DND-41 (cell line): ENCODE data around the gene SURF2.

Experiments
- ATAC-seq: fragments of 200-7000 bp; cut with Tn5 transposase; 3 replicates; pipeline ENCODE4 v1.9.1; 2021; ENCODE audit warnings: low read depth; ENCODE audit not compliant: insufficient read depth
- DNase-seq: peaks from one replicate; pipeline ENCODE4 v3.0.0-alpha.2; 2020
- H2AFZ ChIP-seq: 2 replicates; pipeline ENCODE4 v1.6.0; 2012; ENCODE audit warnings: low read depth, low read length
- H3K27ac ChIP-seq: 2 replicates; pipeline ENCODE4 v1.5.1; 2012; ENCODE audit warnings: low read length, inconsistent platforms
- H3K27me3 ChIP-seq: fragments of 200-600 bp; sonication (generic); 2 replicates; pipeline ENCODE4 v1.6.0; 2012; ENCODE audit warnings: low read length, mild to moderate bottlenecking, inconsistent platforms; ENCODE audit not compliant: insufficient read depth, poor library complexity
- H3K36me3 ChIP-seq: 2 replicates; pipeline ENCODE4 v1.5.1; 2012; ENCODE audit warnings: low read length, inconsistent platforms; ENCODE audit not compliant: insufficient read depth
- H3K4me1 ChIP-seq: 2 replicates; pipeline ENCODE4 v1.5.1; 2012; ENCODE audit warnings: mild to moderate bottlenecking, low read length; ENCODE audit not compliant: insufficient read depth
- H3K4me2 ChIP-seq: 2 replicates; pipeline ENCODE4 v1.6.0; 2012; ENCODE audit warnings: mild to moderate bottlenecking, moderate library complexity, low read length, inconsistent platforms; ENCODE audit not compliant: insufficient read depth
- H3K4me3 ChIP-seq, 2 experiments: fragments of 200-600 bp in 1 of 2; shearing (Covaris generic) in 1 of 2; 2 replicates each; pipeline ENCODE4 v1.5.1; 2012 to 2016; ENCODE audit warnings: inconsistent platforms in 2 of 2, low read length in 2 of 2, mild to moderate bottlenecking in 2 of 2, low read depth in 1 of 2, moderate library complexity in 1 of 2
- H3K79me2 ChIP-seq: 2 replicates; pipeline ENCODE4 v1.6.0; 2012; ENCODE audit warnings: low read length, inconsistent platforms; ENCODE audit not compliant: insufficient read depth
- H3K9ac ChIP-seq: 2 replicates; pipeline ENCODE4 v1.6.0; 2012; ENCODE audit warnings: low read depth, mild to moderate bottlenecking, inconsistent platforms, low read length, moderate library complexity
- H3K9me3 ChIP-seq: 2 replicates; pipeline ENCODE4 v1.5.1; 2012; ENCODE audit warnings: low read length, moderate library complexity, mild to moderate bottlenecking, inconsistent platforms; ENCODE audit not compliant: insufficient read depth, severe bottlenecking
- H4K20me1 ChIP-seq: 2 replicates; pipeline ENCODE4 v1.6.0; 2012; ENCODE audit warnings: low read length; ENCODE audit not compliant: insufficient read depth
- EZH2 ChIP-seq: IDR thresholded peaks from 3 replicates; pipeline ENCODE4 v1.6.1; 2012; ENCODE audit warnings: borderline replicate concordance, low read depth, mild to moderate bottlenecking, moderate library complexity, low read length, inconsistent platforms; ENCODE audit not compliant: severe bottlenecking
- TF ChIP-seq, protein P1 (sequence below): IDR thresholded peaks from 2 replicates; pipeline ENCODE4 v1.5.1; 2012; ENCODE audit warnings: borderline replicate concordance, low read length, moderate library complexity, mild to moderate bottlenecking; ENCODE audit not compliant: poor library complexity, severe bottlenecking; ENCODE audit errors: extremely low read depth

Gene SURF2

GRCh38 chr9:133331641-133332380 is 24.5 kb upstream of the SURF2 start:
- TF ChIP-seq EZH2: no peak
- TF ChIP-seq, protein P1, sequence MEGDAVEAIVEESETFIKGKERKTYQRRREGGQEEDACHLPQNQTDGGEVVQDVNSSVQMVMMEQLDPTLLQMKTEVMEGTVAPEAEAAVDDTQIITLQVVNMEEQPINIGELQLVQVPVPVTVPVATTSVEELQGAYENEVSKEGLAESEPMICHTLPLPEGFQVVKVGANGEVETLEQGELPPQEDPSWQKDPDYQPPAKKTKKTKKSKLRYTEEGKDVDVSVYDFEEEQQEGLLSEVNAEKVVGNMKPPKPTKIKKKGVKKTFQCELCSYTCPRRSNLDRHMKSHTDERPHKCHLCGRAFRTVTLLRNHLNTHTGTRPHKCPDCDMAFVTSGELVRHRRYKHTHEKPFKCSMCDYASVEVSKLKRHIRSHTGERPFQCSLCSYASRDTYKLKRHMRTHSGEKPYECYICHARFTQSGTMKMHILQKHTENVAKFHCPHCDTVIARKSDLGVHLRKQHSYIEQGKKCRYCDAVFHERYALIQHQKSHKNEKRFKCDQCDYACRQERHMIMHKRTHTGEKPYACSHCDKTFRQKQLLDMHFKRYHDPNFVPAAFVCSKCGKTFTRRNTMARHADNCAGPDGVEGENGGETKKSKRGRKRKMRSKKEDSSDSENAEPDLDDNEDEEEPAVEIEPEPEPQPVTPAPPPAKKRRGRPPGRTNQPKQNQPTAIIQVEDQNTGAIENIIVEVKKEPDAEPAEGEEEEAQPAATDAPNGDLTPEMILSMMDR: no peak
- no peak overlapping the region for H3K4me3 ChIP-seq

GRCh38 chr9:133332381-133332730 is 24.0 kb upstream of the SURF2 start:
- Histone ChIP-seq H3K9ac (no peak overlapping the region), H3K4me2 (no peak overlapping the region), H3K9me3 (no peaks in the 10 kb centered on the region), H3K79me2 (peaks cover 33% of the 10 kb centered on the region), H3K4me1 (peaks cover 30% of the 10 kb centered on the region), H4K20me1 (peaks cover 41% of the 10 kb centered on the region), H3K27ac (no peak overlapping the region), H3K27me3 (no peaks in the 10 kb centered on the region), H2AFZ (no peak overlapping the region), H3K4me3 (no peak overlapping the region), H3K36me3 (peaks cover 47% of the 10 kb centered on the region)
- ATAC-seq: no peak
- no peak for DNase-seq
- TF ChIP-seq, protein P1: no peak
- no peak for TF ChIP-seq EZH2

More at GRCh38 chr9:133331641-133332380, 24.5 kb upstream of the SURF2 start:
- no peak overlapping the region for H3K4me2 ChIP-seq
- no peak for ATAC-seq
- no peak overlapping the region for H2AFZ ChIP-seq
- H3K27ac ChIP-seq: no peak overlapping the region
- H3K9me3 ChIP-seq: no peaks in the 10 kb centered on the region
- no peak overlapping the region for H3K9ac ChIP-seq
- peaks cover 47% of the 10 kb centered on the region for H3K36me3 ChIP-seq
- no peak for DNase-seq
- H3K79me2 ChIP-seq: peaks cover 33% of the 10 kb centered on the region
- peaks cover 25% of the 10 kb centered on the region for H3K4me1 ChIP-seq
- no peaks in the 10 kb centered on the region for H3K27me3 ChIP-seq
- peaks cover 41% of the 10 kb centered on the region for H4K20me1 ChIP-seq

GRCh38 chr9:133333011-133333410 is 23.3 kb upstream of the SURF2 start:
- TF ChIP-seq, protein P1: no peak
- no peak for TF ChIP-seq EZH2
- Histone ChIP-seq H2AFZ (no peak overlapping the region), H3K36me3 (peaks cover 47% of the 10 kb centered on the region), H3K4me1 (peaks cover 30% of the 10 kb centered on the region), H3K27ac (no peak overlapping the region), H3K9ac (no peak overlapping the region), H4K20me1 (peaks cover 41% of the 10 kb centered on the region), H3K79me2 (peaks cover 33% of the 10 kb centered on the region), H3K4me3 (no peak overlapping the region), H3K4me2 (peak overlapping the region; percentile 8; the same call in 1 of the 2 replicates), H3K9me3 (no peaks in the 10 kb centered on the region), H3K27me3 (no peaks in the 10 kb centered on the region)
- DNase-seq: no peak
- ATAC-seq: no peak
